Caco-2 (cell line): ENCODE results near the gene NPFFR1. TPM values are rescaled to one million over a fixed set of nuclear protein-coding genes. Genes with fewer than 3 reads are reported as not detected.
"Not testable (repeated sequence)": the region's sequence is repeated elsewhere in the genome, so short reads cannot be mapped to it uniquely, and the experiment has no call there.

Source experiments
- BruUV-seq: library from RNA; stranded (reverse); fragments of 400-500 nt; replicated peaks from 2 replicates; lab custom pipeline; 2021; lab: Mats Ljungman, UMichigan
- CTCF ChIA-PET: fragments of 300-600 bp; sonication (Branson Sonifier 250); formaldehyde crosslinking; loops from one replicate; lab custom pipeline; 2022; ENCODE audit warnings: antibody characterized with exemption; lab: Charles Lee
- POLR2A ChIA-PET: fragments of 300-600 bp; sonication (Branson Sonifier 250); formaldehyde crosslinking; loops from one replicate; lab custom pipeline; 2022; ENCODE audit warnings: antibody characterized with exemption; lab: Charles Lee
- DNase-seq, 2 experiments: peaks; one replicate each; pipeline versions ENCODE4 v3.0.0 to v3.0.0-alpha.2; 2020 to 2022
- H3K27me3 ChIP-seq: replicated peaks from 2 replicates; pipeline ENCODE4 v1.6.0; 2011; ENCODE audit warnings: low read length; ENCODE audit not compliant: control insufficient read depth, insufficient read depth
- H3K36me3 ChIP-seq: 2 replicates; pipeline ENCODE4 v1.5.1; 2011; ENCODE audit warnings: low read length; ENCODE audit not compliant: control insufficient read depth, insufficient read depth
- H3K4me1 ChIP-seq: fragments of 250-450 bp; sonication (Bioruptor Pico); 2 replicates; pipeline ENCODE4 v1.5.1; 2020; ENCODE audit warnings: mild to moderate bottlenecking
- H3K4me3 ChIP-seq: 2 replicates; pipeline ENCODE4 v1.5.1; 2011; ENCODE audit warnings: low read depth, mild to moderate bottlenecking, control low read depth, low read length
- H3K9me3 ChIP-seq: fragments of 250-450 bp; sonication (Bioruptor Pico); 2 replicates; pipeline ENCODE4 v1.5.1; 2020; ENCODE audit warnings: mild to moderate bottlenecking, moderate library complexity
- H3K27ac Mint-ChIP-seq: one replicate; pipeline ENCODE4 v1.8.0; 2022; ENCODE audit warnings: mixed read lengths; ENCODE audit not compliant: unreplicated experiment
- H3K27me3 Mint-ChIP-seq: one replicate; pipeline ENCODE4 v1.8.0; 2022; ENCODE audit warnings: mixed read lengths; ENCODE audit not compliant: insufficient read depth, unreplicated experiment
- H3K36me3 Mint-ChIP-seq: one replicate; pipeline ENCODE4 v1.8.0; 2022; ENCODE audit warnings: mild to moderate bottlenecking, mixed read lengths; ENCODE audit not compliant: insufficient read depth, unreplicated experiment
- H3K4me1 Mint-ChIP-seq: one replicate; pipeline ENCODE4 v1.8.0; 2022; ENCODE audit warnings: low read depth, mixed read lengths; ENCODE audit not compliant: unreplicated experiment
- H3K4me3 Mint-ChIP-seq: one replicate; pipeline ENCODE4 v1.8.0; 2022; ENCODE audit warnings: mild to moderate bottlenecking, moderate library complexity, mixed read lengths; ENCODE audit not compliant: unreplicated experiment
- H3K9me3 Mint-ChIP-seq: one replicate; pipeline ENCODE4 v1.8.0; 2022; ENCODE audit warnings: mixed read lengths; ENCODE audit not compliant: unreplicated experiment
- intact Hi-C: fragments of 100-400 bp; cut with micrococcal nuclease; formaldehyde crosslinking; loops from one replicate; pipeline ENCODE4 v1.10.0; 2022; ENCODE audit not compliant: unreplicated experiment
- total RNA-seq: library from RNA; stranded (reverse); gene quantifications from 2 replicates; pipeline ENCODE4 v1.2.3, GENCODE V29; 2022
- TF ChIP-seq, protein P1 (sequence below), 2 experiments: fragments of 200-600 bp in 1 of 2; IDR thresholded peaks; 1 replicate in 1 of 2; 2 replicates in 1 of 2; pipeline versions ENCODE4 v1.5.1 to v1.8.0; 2011 to 2022; ENCODE audit warnings: antibody characterized with exemption in 1 of 2, control low read depth in 1 of 2, inconsistent platforms in 1 of 2, low read depth in 1 of 2, low read length in 1 of 2, mild to moderate bottlenecking in 1 of 2, moderate library complexity in 1 of 2; ENCODE audit not compliant: insufficient read depth in 1 of 2, severe bottlenecking in 1 of 2, unreplicated experiment in 1 of 2

NPFFR1 gene
- total RNA-seq, 1 experiment from 2014 or later = not detected

DNA sequence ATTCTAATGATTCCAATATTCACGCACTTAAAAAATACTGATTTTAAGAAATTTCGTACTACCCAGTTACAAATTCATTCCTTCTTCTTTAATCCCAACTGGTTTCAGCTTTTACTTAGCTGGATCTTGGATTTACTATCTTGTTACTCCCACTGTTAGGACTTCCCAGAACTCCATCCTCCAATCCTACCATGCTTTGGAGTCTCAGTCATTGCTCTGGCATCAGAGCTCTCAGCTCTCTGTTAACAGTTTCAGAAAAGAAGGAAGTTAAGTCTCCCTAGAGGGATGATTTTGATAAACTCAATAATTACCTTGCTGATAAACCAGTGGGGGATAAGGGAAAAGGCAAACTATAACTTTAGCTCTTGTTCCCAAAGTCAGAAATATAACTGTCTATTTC, 60.1 kb downstream of the NPFFR1 start:
- H3K27ac Mint-ChIP-seq = no peak overlapping the region
- DNase-seq = no peak
- Histone ChIP-seq H3K4me1 (peaks cover 20% of the 10 kb centered on the region), H3K9me3 (no peaks in the 10 kb centered on the region), H3K36me3 (peaks cover 3% of the 10 kb centered on the region), H3K27me3 (no peaks in the 10 kb centered on the region), H3K4me3 (no peak overlapping the region)
- H3K4me3 Mint-ChIP-seq = no peak overlapping the region
- ChIA-PET CTCF (interaction anchor here (0.6 to 5.4 kb wide), 4 partner anchors 9 to 148 kb away, joined by 3 to 284 read pairs (median 124); partner anchors contain the start of gene PPA1), POLR2A (interaction anchor here (0.5 to 1.1 kb wide), 2 partner anchors 9 to 10 kb away, joined by 3 to 4 read pairs; partner anchors contain the start of gene PPA1)
- peaks cover 15% of the 10 kb centered on the region for H3K4me1 Mint-ChIP-seq
- intact Hi-C loops = loop anchor here (10.0 kb wide), 1 partner anchor 321 kb away; no protein-coding TSS in a partner anchor
- no peaks in the 10 kb centered on the region for H3K27me3 Mint-ChIP-seq
- H3K36me3 Mint-ChIP-seq = peaks cover 67% of the 10 kb centered on the region
- no peaks in the 10 kb centered on the region for H3K9me3 Mint-ChIP-seq
- TF ChIP-seq, protein P1, sequence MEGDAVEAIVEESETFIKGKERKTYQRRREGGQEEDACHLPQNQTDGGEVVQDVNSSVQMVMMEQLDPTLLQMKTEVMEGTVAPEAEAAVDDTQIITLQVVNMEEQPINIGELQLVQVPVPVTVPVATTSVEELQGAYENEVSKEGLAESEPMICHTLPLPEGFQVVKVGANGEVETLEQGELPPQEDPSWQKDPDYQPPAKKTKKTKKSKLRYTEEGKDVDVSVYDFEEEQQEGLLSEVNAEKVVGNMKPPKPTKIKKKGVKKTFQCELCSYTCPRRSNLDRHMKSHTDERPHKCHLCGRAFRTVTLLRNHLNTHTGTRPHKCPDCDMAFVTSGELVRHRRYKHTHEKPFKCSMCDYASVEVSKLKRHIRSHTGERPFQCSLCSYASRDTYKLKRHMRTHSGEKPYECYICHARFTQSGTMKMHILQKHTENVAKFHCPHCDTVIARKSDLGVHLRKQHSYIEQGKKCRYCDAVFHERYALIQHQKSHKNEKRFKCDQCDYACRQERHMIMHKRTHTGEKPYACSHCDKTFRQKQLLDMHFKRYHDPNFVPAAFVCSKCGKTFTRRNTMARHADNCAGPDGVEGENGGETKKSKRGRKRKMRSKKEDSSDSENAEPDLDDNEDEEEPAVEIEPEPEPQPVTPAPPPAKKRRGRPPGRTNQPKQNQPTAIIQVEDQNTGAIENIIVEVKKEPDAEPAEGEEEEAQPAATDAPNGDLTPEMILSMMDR (IDR thresholded peaks at IDR 0.05; ENCODE audit: insufficient read depth in 1 of 2, low read depth in 1 of 2, low read length in 1 of 2, severe bottlenecking in 1 of 2, unreplicated experiment in 1 of 2) = no peak
- BruUV-seq = no TSS peak

DNA sequence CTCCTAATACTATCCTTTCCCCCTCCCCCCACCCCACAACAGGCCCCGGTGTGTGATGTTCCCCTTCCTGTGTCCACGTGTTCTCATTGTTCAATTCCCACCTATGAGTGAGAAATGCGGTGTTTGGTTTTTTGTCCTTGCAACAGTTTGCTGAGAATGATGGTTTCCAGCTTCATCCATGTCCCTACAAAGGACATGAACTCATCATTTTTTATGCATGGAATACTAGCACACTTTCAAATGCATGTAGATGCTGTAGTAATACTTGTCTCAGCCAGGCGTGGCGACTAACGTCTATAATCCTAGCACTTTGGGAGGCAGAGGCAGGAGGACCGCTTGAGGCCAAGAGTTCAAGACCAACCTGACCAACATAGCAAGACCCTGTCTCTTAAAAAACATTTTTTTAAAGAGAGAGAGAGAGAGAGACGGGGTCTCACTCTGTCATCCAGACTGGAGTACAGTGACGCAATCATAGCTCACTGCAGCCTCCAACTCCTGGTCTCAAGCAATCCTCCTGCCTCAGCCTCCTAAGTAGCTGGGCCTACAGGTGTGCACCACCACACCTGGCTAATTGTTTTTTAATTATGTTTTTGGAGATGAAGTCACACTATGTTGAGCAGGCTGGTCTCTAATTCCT, 60.9 kb downstream of the NPFFR1 start:
- CTCF ChIA-PET = interaction anchor here (0.6 to 5.4 kb wide), 9 partner anchors 10 to 322 kb away, joined by 3 to 284 read pairs (median 17); partner anchors contain the start of gene PPA1
- not testable (repeated sequence) for H3K27me3 ChIP-seq, H3K9me3 ChIP-seq, H3K4me3 ChIP-seq, H3K27me3 Mint-ChIP-seq, H3K4me3 Mint-ChIP-seq, H3K36me3 ChIP-seq, DNase-seq, BruUV-seq, H3K9me3 Mint-ChIP-seq
- POLR2A ChIA-PET = interaction anchor here (0.6 to 1.8 kb wide), 4 partner anchors 9 to 1569 kb away, joined by 3 to 6 read pairs (median 4); partner anchors contain the start of gene TYSND1
- peaks cover 15% of the 10 kb centered on the region for H3K4me1 ChIP-seq
- Mint-ChIP-seq H3K36me3 (peaks cover 67% of the 10 kb centered on the region), H3K4me1 (peaks cover 15% of the 10 kb centered on the region), H3K27ac (peak overlapping the region; percentile 20)
- intact Hi-C loops = loop anchor here (10.0 kb wide), 1 partner anchor 322 kb away; no protein-coding TSS in a partner anchor

DNA sequence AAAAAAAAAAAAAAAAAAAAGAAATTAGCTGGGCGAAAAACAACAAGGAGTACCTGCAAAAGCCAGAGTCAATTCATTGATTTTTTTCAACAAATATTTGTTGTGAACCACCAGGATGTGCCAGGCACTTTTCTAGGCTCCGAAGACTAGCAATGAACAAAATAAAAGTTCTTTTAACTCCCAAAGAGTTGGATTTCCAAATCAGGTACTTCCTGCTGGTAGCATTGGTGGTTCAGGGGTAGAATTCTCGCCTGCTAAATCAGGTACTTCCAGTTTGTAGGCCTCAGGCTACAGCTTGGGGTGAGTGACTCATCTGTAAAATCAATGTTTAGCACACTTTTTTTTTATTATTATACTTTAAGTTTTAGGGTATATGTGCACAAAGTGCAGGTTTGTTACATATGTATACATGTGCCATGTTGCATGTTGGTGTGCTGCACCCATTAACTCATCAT, 61.4 kb downstream of the NPFFR1 start:
- H3K9me3 Mint-ChIP-seq = no peaks in the 10 kb centered on the region
- peaks cover 15% of the 10 kb centered on the region for H3K4me1 Mint-ChIP-seq
- peaks cover 64% of the 10 kb centered on the region for H3K36me3 Mint-ChIP-seq
- intact Hi-C loops = loop anchor here (10.0 kb wide), 1 partner anchor 322 kb away; no protein-coding TSS in a partner anchor
- no peaks in the 10 kb centered on the region for H3K9me3 ChIP-seq
- CTCF ChIA-PET = interaction anchor here (0.8 to 5.4 kb wide), 14 partner anchors 10 to 322 kb away, joined by 4 to 284 read pairs (median 14); partner anchors contain the start of genes PPA1, SAR1A and TYSND1
- H3K4me3 Mint-ChIP-seq = no peak overlapping the region
- no TSS peak for BruUV-seq
- H3K27ac Mint-ChIP-seq = peak overlapping the region; percentile 20
- TF ChIP-seq, protein P1 (IDR thresholded peaks at IDR 0.05; ENCODE audit: insufficient read depth in 1 of 2, low read depth in 1 of 2, low read length in 1 of 2, severe bottlenecking in 1 of 2, unreplicated experiment in 1 of 2) = no peak
- peaks cover 12% of the 10 kb centered on the region; the same call in 1 of the 2 replicates for H3K4me1 ChIP-seq
- POLR2A ChIA-PET = interaction anchor here (0.6 to 1.8 kb wide), 5 partner anchors 43 to 1568 kb away, joined by 4 to 10 read pairs (median 6); partner anchors contain the start of genes SAR1A and TYSND1
- peak; percentile 61 to 69 for DNase-seq
- H3K27me3 ChIP-seq = no peaks in the 10 kb centered on the region
- H3K4me3 ChIP-seq = no peak overlapping the region
- peaks cover 3% of the 10 kb centered on the region; the same call in 1 of the 2 replicates for H3K36me3 ChIP-seq
- no peaks in the 10 kb centered on the region for H3K27me3 Mint-ChIP-seq
